HG02938 (cell line): ENCODE results near the gene DCAF15.
"Not testable (repeated sequence)": the region's sequence is repeated elsewhere in the genome, so short reads cannot be mapped to it uniquely, and the experiment has no call there.

Experiments
- ATAC-seq: cut with Tn5 transposase; IDR thresholded peaks from one replicate; pipeline ENCODE4 v1.9.1; 2021; ENCODE audit warnings: mild to moderate bottlenecking, moderate library complexity; ENCODE audit not compliant: unreplicated experiment

The DCAF15 gene

DNA sequence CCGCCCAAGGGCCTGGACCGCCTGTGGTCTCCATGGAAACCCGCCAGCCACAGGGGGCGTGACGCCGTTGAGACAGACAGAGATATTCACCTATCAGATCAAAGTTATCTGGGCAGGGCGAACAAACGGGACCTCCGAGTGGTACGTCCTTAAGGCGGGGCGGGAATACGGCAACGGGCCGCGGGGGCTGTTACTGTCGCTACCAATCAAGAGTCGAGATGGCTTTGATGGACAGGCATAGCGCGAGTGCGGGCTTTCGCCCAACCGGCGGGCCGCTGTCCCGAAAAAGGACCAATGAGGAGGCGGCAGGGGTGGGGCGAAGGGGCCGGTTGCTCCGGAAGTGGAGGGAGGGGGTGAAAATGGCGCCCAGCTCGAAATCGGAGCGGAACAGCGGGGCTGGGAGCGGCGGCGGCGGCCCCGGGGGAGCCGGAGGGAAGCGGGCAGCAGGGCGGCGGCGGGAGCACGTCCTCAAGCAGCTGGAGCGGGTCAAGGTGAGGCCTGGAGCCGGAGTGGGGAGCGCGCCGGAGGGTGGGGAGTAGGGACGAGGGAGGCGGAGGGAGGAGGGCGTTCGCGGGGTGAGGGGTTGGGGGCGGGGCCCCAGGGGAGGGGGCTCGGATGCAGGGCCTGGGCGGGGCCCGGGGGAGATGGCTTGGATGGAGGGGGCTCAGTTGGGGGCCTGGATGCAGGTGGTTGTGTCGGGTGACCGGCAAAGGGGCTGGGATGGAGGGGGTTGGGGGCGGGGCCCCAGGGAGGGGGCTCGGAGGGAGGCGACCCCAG lies at the start of gene DCAF15:
Gene DCAF15 (plus strand): TSS at position 356 of the 777 bp plus-strand sequence. CDS start 4 bp downstream, at position 360.
- peak; percentile 99 for ATAC-seq

GRCh38 chr19:13902993-13903555 lies 49.2 kb upstream of the DCAF15 start:
- ATAC-seq = no peak

DNA sequence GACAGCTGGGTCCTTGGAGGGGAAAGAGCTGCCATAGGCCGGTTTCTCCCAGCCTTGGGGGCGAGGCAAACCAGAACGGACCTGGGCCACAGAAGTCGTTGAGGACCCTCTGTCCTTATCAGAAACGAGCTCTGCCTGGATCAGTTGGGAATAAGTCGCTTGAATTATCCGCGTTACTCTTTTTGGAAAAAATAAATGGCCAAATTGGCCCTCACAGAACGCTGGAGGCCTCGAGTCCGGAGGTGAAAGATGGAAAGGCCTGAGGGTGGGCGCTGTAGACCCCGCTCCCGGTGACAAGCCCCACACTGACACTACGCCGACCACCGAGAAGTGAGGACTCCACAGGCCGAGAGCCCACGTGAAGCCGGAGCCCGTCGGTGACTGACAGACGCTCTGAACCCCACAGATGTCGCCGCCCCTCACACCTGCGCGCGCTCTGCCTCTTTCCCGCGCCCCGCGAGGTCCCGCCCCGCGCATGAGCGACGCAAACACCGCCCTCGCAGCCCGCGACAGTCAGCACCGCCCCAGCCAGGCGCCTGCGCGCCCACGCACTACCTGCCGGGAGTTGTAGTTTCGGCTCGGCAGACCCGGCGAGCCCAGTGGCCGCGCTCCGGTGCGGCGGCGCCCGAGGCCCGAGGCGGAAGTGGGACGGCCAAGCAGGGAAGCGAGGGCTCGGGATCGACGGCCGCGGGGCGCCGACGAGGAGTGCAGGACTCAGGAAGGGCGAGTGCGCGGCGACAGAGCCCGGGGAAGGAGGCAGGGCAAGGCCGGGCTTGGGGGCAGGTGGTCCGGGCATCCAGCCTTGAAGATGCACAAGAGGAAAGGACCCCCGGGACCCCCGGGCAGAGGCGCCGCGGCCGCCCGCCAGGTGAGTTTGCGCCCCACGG lies 46.4 kb upstream of the DCAF15 start, which contains the start of the genes BRME1 and CC2D1A:
Gene BRME1 (minus strand): TSS at position 484 of the 887 bp plus-strand sequence. CDS start 1,225 bp downstream, outside the sequence.
Gene CC2D1A (plus strand): TSS at position 568 of the 887 bp plus-strand sequence. CDS start 241 bp downstream, at position 809.
- ATAC-seq = peak; percentile 91

- no peak for ATAC-seq
Observed at GRCh38 chr19:13906521-13906904, 45.8 kb upstream of the DCAF15 start.

DNA sequence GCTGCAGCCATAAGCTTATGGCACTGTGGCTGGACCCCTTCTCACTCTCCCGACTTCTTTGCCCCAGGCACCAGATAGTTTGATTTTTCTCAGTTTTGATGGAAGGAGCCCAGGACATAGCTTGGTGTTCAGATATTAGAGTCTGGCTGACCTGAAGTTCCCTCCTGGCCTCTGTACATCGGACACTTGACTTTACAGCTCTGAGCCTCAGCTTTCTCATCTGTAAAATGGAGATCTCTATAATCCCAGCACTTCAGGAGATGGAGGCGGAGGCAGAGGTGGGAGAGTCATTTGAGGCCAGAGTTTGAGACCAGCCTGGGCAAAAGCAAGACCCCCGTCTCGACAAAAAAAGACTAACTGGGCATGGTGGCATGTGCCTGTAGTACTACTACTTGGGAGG lies 45.4 kb upstream of the DCAF15 start:
- no peak for ATAC-seq

DNA sequence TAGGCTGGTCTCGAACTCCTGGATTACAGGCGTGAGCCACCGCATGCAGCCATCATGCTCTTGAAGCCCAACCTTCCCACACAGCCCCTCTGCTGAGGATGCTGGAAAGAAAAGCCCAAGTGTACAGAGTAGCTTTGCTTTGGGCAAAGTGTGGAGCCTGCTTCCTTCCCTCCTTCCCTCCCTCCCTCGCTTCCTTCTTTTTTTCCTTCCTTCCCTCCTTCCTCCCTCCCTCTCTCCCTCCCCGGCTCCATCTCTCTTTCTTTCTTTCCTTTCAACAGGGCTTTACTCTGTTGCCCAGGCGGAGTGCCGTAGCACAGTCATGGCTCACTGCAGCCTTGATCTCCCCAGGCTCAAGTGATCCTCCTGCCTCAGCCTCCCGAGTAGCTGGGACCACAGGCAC lies 43.6 kb upstream of the DCAF15 start:
- ATAC-seq = no peak

DNA sequence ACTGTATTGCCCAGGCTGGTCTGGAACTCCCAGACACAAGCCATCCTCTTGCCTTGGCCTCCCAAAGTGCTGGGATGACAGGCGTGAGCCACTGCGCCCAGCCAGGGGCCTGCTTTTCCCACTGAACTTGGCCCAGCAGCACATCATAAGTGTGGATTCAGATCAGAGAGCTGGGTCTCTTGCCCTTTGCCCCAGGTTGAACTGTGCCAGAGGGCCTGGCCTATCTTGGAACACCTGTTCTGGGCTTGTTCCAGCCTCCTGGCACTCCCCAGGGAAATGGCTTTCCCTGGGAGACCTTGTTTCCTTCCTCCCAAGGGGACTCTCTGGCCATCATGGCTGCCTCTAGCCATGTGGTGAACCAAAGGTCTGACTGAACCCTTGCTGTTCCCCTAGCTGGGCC lies 42.9 kb upstream of the DCAF15 start:
- no peak for ATAC-seq

DNA sequence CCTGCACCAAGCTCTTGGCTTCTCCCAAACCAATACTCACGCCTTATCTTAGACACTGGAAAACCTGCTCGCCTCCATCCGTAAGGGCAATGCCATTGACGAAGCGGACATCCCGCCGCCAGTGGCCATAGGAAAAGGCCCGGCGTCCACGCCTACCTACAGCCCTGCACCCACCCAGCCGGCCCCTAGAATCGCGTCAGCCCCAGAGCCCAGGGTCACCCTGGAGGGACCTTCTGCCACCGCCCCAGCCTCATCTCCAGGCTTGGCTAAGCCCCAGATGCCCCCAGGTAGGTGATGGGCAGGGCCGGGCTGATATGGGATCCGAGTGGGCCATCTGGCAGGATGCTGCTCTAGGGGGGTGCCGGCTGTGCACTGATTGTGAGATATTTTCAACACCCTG lies 39.0 kb upstream of the DCAF15 start:
- no peak for ATAC-seq

- ATAC-seq = no peak
Observed at GRCh38 chr19:13914777-13915176, 37.5 kb upstream of the DCAF15 start.

DNA sequence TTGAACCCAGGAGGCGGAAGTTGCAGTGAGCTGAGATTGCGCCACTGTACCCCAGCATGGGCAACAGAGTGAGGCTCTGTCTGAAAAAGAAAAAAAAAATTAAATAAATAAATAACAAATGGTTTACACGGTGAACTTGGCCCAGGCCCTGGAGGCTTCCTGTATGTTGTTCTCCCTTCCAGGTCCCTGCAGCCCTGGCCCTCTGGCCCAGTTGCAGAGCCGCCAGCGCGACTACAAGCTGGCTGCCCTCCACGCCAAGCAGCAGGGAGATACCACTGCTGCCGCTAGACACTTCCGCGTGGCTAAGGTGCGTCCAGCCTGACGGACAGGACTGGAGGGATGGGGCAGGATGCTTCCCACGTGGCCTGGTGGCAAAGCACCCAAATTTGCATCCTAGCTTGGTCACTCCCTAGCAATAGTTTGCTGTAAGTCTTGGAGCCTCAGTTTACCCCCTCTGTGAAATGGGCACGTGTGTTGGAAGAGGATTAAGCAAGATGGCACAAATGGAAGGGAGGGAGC lies 34.4 kb upstream of the DCAF15 start:
- ATAC-seq = no peak

- ATAC-seq = no peak
Observed at GRCh38 chr19:13918726-13919411, 33.4 kb upstream of the DCAF15 start.

- no peak for ATAC-seq
Observed at GRCh38 chr19:13920524-13920923, 31.8 kb upstream of the DCAF15 start.

DNA sequence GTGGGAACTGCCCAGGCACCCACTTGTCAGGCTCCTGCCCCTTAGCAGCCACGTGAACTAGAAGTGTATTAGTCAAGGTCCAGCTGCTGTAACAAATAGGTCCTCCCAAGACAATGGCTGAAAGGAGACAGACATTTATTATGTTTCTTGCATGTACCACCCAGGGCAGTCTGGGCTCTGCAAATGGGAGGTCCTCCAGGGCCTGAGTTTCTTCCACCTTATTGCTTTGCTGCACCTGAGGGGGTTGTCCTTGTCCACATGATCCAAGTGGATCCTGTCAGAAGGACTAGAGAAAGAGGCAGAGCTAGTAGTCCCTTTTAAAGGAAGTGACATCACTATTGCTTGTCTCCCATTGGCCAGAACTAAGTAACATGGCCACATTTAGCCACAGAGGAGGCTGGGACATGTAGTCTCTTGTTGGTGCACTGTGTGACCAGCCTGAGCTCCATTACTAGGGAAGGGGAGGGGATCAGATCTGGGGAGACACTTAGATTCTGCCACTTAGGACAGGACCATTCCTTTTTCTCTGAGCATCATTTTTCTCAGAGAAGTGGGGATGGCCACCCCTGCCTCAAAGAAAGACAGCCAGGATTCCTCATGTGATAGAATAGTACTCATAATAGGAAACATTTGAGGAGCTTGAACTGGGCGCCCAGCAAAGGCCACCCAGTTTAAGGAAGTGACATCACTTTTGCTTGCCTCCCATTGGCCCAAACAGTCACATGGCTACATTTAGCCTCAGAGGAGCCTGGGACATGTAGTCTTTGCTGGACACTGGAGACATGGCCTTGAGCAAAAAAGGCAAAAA lies 31.2 kb upstream of the DCAF15 start:
- no peak for ATAC-seq

- ATAC-seq = not testable (repeated sequence)
Observed at GRCh38 chr19:13922118-13922517, 30.2 kb upstream of the DCAF15 start.

DNA sequence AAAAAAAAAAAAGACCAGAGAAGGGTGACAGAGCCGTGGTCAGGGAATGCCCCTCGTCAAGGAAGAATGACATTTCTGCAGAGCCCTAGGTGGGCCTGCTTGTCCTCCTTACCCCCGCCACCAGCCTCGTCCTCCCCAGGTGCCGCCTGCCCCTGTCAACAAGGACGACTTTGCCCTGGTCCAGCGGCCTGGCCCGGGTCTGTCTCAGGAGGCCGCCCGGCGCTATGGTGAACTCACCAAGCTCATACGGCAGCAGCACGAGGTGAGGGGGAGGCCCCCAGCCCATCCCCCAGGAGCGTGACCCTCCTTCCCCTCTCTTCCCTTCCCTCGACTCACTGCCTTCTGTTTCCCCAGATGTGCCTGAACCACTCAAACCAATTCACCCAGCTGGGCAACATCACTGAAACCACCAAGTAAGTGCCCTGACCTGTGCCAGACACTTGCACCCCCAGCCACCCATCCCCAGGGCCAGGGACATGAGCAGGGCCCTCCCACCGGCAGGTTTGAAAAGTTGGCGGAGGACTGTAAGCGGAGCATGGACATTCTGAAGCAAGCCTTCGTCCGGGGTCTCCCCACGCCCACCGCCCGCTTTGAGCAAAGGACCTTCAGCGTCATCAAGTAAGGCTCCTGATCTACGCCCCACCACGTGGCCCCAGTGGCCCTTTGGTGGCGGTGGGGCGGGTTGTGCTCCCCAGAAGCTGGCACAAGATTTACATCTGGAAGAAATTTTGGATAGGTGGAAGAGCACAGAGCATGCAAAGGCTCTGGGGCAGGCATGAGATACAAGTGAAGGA lies 28.9 kb upstream of the DCAF15 start:
- ATAC-seq = no peak

DNA sequence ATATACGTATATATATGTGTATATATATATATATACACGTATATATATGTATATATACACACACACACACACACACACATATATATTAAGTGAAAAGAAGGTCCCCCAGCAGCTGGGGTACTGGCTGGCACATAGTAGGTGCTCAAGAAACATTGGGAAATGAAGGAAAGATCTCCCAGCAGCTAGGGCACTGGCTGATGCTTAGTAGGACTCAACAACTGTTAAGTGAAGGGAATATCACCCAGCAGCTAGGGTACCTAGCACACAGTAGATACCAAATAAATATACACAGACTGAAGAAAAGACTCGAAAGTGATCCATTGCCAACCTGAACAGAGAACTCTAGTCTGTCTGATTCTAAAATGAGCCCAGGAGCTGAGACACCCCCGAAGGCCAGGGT lies 26.3 kb upstream of the DCAF15 start:
- ATAC-seq = no peak

- ATAC-seq = no peak
Observed at GRCh38 chr19:13926715-13927114, 25.6 kb upstream of the DCAF15 start.

- ATAC-seq = no peak
Observed at GRCh38 chr19:13929340-13929739, 23.0 kb upstream of the DCAF15 start.

DNA sequence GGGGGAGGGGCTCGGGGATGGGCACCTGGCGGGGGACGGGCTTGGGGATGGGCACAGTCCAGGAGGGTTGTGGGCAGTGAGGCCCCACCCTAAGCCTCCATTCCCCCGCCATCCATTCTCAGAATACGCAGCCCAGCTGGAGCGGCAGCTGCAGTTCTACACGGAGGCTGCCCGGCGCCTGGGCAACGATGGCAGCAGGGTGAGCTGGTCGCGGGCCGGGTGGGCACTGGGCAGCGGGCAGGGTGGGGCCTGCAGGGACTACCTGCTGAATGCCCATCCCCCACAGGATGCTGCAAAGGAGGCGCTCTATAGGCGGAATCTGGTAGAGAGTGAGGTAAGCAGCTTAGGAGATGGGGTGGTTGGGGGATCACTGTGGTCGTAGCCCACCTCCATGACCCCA lies 22.4 kb upstream of the DCAF15 start:
- ATAC-seq = no peak
